ENCODE measurements around the gene JUP.

Gene JUP

DNA sequence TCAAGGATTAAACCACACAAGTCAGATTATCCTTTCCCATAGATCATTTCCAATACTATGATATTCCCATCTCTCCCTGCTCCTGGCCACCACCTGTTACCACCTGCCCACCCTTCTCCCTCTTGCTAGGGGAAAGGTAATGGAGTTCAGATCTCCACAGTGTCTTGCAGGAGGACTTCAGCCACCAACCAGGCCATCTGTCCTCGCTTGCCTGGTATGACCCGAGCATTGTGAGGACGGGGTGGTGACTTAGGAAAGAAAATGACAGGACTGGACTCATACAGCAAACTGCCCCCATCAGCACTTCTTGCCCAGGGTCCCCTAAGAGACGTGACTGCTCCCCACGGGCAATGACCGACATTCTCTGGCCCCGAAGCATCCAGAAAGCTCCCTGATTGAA lies 37.1 kb upstream of the JUP start:
- in situ Hi-C loops (cut with MboI; ENCODE audit: low pct_unique_long_range_greater_than_20kb, low sequenced_read_pairs, unreplicated experiment) = no loop called here
- DNase-seq (ENCODE audit: low spot score) = no peak
- TF ChIP-seq, protein P1, sequence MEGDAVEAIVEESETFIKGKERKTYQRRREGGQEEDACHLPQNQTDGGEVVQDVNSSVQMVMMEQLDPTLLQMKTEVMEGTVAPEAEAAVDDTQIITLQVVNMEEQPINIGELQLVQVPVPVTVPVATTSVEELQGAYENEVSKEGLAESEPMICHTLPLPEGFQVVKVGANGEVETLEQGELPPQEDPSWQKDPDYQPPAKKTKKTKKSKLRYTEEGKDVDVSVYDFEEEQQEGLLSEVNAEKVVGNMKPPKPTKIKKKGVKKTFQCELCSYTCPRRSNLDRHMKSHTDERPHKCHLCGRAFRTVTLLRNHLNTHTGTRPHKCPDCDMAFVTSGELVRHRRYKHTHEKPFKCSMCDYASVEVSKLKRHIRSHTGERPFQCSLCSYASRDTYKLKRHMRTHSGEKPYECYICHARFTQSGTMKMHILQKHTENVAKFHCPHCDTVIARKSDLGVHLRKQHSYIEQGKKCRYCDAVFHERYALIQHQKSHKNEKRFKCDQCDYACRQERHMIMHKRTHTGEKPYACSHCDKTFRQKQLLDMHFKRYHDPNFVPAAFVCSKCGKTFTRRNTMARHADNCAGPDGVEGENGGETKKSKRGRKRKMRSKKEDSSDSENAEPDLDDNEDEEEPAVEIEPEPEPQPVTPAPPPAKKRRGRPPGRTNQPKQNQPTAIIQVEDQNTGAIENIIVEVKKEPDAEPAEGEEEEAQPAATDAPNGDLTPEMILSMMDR (IDR thresholded peaks at IDR 0.05; ENCODE audit: extremely low read depth, insufficient read depth, missing control alignments) = no peak

DNA sequence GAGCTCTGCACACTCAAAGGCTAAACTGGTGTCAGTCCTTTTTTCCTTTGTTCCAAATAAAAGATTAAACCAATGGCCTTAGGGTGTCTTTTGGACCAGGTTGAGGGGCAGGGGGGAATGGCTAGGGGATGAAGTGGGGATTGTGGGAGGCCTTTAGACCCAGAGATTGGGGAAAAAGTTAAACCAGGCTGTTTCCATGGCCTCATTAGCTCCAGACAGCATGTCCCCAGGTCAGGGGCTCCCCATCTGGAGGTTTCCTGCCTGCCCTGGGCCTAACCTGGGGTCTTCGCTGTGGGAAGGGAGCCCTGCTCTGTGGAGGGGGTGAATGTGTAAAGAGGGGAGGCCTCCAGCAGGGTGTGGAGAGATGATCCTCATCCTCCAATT lies 36.6 kb upstream of the JUP start:
- no peak for DNase-seq (ENCODE audit: low spot score)
- in situ Hi-C loops (cut with MboI; ENCODE audit: low pct_unique_long_range_greater_than_20kb, low sequenced_read_pairs, unreplicated experiment) = no loop called here
- TF ChIP-seq, protein P1 (IDR thresholded peaks at IDR 0.05; ENCODE audit: extremely low read depth, insufficient read depth, missing control alignments) = no peak

DNA sequence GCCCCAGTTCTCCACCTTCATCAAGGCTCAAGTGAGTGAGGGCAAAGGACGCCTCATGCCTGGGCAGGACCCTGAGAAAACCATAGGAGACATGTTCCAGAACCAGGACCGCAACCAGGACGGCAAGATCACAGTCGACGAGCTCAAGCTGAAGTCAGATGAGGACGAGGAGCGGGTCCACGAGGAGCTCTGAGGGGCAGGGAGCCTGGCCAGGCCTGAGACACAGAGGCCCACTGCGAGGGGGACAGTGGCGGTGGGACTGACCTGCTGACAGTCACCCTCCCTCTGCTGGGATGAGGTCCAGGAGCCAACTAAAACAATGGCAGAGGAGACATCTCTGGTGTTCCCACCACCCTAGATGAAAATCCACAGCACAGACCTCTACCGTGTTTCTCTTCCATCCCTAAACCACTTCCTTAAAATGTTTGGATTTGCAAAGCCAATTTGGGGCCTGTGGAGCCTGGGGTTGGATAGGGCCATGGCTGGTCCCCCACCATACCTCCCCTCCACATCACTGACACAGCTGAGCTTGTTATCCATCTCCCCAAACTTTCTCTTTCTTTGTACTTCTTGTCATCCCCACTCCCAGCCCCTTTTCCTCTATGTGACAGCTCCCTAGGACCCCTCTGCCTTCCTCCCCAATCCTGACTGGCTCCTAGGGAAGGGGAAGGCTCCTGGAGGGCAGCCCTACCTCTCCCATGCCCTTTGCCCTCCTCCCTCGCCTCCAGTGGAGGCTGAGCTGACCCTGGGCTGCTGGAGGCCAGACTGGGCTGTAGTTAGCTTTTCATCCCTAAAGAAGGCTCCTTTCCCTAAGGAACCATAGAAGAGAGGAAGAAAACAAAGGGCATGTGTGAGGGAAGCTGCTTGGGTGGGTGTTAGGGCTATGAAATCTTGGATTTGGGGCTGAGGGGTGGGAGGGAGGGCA lies 36.0 kb upstream of the JUP start:
- in situ Hi-C loops (cut with MboI; ENCODE audit: low pct_unique_long_range_greater_than_20kb, low sequenced_read_pairs, unreplicated experiment) = no loop called here
- TF ChIP-seq, protein P1 (IDR thresholded peaks at IDR 0.05; ENCODE audit: extremely low read depth, insufficient read depth, missing control alignments) = no peak

DNA sequence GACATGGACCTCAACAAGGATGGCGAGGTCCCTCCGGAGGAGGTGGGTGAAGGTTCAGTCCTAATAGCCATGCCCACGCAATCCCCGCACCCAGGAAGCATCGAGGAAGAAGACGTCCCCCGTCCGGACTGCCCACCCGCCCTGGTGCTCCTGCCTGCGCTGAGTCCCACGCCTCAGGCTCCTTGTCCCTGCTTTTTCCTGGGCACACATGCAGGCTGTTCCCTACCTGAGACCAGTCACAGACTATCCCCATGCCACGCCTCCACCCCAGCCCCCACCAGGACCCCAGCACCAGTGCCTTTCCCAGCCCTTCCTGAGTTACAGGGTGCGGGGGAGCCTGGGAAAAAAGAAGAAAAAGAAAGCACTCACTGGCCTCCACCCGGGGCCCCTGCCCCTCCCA lies 35.3 kb upstream of the JUP start:
- DNase-seq (ENCODE audit: low spot score) = no peak
- TF ChIP-seq, protein P1 (IDR thresholded peaks at IDR 0.05; ENCODE audit: extremely low read depth, insufficient read depth, missing control alignments) = no peak
- in situ Hi-C loops (cut with MboI; ENCODE audit: low pct_unique_long_range_greater_than_20kb, low sequenced_read_pairs, unreplicated experiment) = no loop called here

More for the DNA sequence above, 36.0 kb upstream of the JUP start:
- no peak for DNase-seq (ENCODE audit: low spot score)

DNA sequence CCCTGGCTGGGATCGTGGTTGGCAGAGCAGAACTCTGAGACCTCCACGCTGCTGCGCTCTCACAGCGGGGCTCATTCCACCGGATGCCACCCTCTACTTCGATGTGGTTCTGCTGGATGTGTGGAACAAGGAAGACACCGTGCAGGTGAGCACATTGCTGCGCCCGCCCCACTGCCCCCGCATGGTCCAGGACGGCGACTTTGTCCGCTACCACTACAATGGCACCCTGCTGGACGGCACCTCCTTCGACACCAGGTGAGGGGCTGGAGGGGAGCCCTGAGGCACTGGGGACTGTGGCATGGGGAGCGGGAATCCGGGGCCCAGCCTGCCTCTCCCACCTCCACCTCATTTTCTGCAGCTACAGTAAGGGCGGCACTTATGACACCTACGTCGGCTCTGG lies 31.5 kb upstream of the JUP start:
- TF ChIP-seq, protein P1 (IDR thresholded peaks at IDR 0.05; ENCODE audit: extremely low read depth, insufficient read depth, missing control alignments) = no peak
- in situ Hi-C loops (cut with MboI; ENCODE audit: low pct_unique_long_range_greater_than_20kb, low sequenced_read_pairs, unreplicated experiment) = no loop called here
- no peak for DNase-seq (ENCODE audit: low spot score)

DNA sequence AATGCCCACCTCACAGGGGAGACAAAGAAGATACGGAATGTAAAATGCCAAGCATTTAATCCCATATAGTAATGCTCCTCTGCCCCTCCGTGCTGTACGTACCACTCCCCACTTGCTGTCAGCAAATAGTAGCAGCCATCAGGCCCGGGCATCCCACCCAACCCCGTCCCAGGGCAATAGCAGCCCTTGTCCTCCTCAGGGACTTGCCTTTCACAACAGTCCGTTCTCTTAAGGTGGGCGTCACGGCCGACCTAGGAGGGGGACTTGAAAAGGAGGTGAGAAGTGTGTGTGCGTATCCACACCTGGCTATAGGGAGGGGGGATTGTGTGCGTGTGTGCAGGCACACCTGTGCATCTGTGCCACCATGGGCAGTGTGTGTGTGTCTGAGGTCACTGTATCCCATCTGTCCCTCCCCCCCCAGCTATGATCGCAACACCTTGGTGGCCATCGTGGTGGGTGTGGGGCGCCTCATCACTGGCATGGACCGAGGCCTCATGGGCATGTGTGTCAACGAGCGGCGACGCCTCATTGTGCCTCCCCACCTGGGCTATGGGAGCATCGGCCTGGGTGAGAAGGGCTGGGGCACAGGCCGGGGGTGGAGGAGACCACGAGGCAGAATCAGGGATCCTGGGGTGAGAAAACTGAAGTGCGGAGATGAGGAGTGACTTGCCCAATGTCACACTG lies 30.3 kb upstream of the JUP start:
- TF ChIP-seq, protein P1 (IDR thresholded peaks at IDR 0.05; ENCODE audit: extremely low read depth, insufficient read depth, missing control alignments) = no peak
- in situ Hi-C loops (cut with MboI; ENCODE audit: low pct_unique_long_range_greater_than_20kb, low sequenced_read_pairs, unreplicated experiment) = no loop called here

More for the DNA sequence above, 30.3 kb upstream of the JUP start:
- DNase-seq (ENCODE audit: low spot score) = no peak
